ENCODE data around the gene SHISA5. TPM values are rescaled to one million over a fixed set of nuclear protein-coding genes. Genes with fewer than 3 reads are reported as not detected.

SHISA5 gene
- total and polyA plus RNA-seq, 2 experiments from 2014 or later: 86.0 to 92.3 TPM

GRCh38 chr3:48548126-48548525 is 44.2 kb upstream of the SHISA5 start:
- TF ChIP-seq CTCF (IDR thresholded peaks at IDR 0.05; ENCODE audit: low read depth, low read length): no peak

GRCh38 chr3:48546203-48546829 is 42.3 kb upstream of the SHISA5 start:
- TF ChIP-seq CTCF (IDR thresholded peaks at IDR 0.05; ENCODE audit: low read depth, low read length): no peak
- no peaks in the 10 kb centered on the region for H3K4me1 ChIP-seq (ENCODE audit: low read depth)
- H3K27me3 ChIP-seq: no peaks in the 10 kb centered on the region
- H3K27ac ChIP-seq: no peak overlapping the region
- H3K4me3 ChIP-seq: no peak overlapping the region
- H3K9me3 ChIP-seq (ENCODE audit: low read depth): no peaks in the 10 kb centered on the region
- DNase-seq (ENCODE audit: low read depth in 1 of 2, low spot score in 1 of 2): no peak
- H3K36me3 ChIP-seq: peaks cover 52% of the 10 kb centered on the region

More at GRCh38 chr3:48548126-48548525, 44.2 kb upstream of the SHISA5 start:
- no peak overlapping the region for H3K4me3 ChIP-seq
- DNase-seq (ENCODE audit: low read depth in 1 of 2, low spot score in 1 of 2): no peak
- H3K36me3 ChIP-seq: peaks cover 56% of the 10 kb centered on the region
- H3K9me3 ChIP-seq (ENCODE audit: low read depth): no peaks in the 10 kb centered on the region
- no peaks in the 10 kb centered on the region for H3K27me3 ChIP-seq
- no peak overlapping the region for H3K27ac ChIP-seq
- no peaks in the 10 kb centered on the region for H3K4me1 ChIP-seq (ENCODE audit: low read depth)

GRCh38 chr3:48544141-48544540 is 40.2 kb upstream of the SHISA5 start:
- Histone ChIP-seq H3K36me3 (peaks cover 57% of the 10 kb centered on the region), H3K9me3 (ENCODE audit: low read depth) (no peaks in the 10 kb centered on the region), H3K27me3 (no peaks in the 10 kb centered on the region), H3K27ac (no peak overlapping the region), H3K4me1 (ENCODE audit: low read depth) (no peaks in the 10 kb centered on the region), H3K4me3 (no peak overlapping the region)
- no peak for DNase-seq (ENCODE audit: low read depth in 1 of 2, low spot score in 1 of 2)
- TF ChIP-seq CTCF (IDR thresholded peaks at IDR 0.05; ENCODE audit: low read depth, low read length): no peak

- Histone ChIP-seq H3K27ac (no peak overlapping the region), H3K9me3 (ENCODE audit: low read depth) (no peaks in the 10 kb centered on the region), H3K36me3 (peaks cover 62% of the 10 kb centered on the region), H3K4me1 (ENCODE audit: low read depth) (no peaks in the 10 kb centered on the region), H3K27me3 (no peaks in the 10 kb centered on the region), H3K4me3 (no peak overlapping the region)
- DNase-seq (ENCODE audit: low read depth in 1 of 2, low spot score in 1 of 2): no peak
- TF ChIP-seq CTCF (IDR thresholded peaks at IDR 0.05; ENCODE audit: low read depth, low read length): no peak
These were observed 39.4 kb upstream of the SHISA5 start for GRCh38 chr3:48543271-48543866.

GRCh38 chr3:48538451-48538850 is 34.5 kb upstream of the SHISA5 start:
- no peaks in the 10 kb centered on the region for H3K27me3 ChIP-seq
- no peaks in the 10 kb centered on the region for H3K4me1 ChIP-seq (ENCODE audit: low read depth)
- no peaks in the 10 kb centered on the region for H3K9me3 ChIP-seq (ENCODE audit: low read depth)
- no peak for TF ChIP-seq CTCF (IDR thresholded peaks at IDR 0.05; ENCODE audit: low read depth, low read length)
- DNase-seq (ENCODE audit: low read depth in 1 of 2, low spot score in 1 of 2): no peak
- H3K36me3 ChIP-seq: peaks cover 61% of the 10 kb centered on the region
- no peak overlapping the region for H3K4me3 ChIP-seq
- no peak overlapping the region for H3K27ac ChIP-seq
